ENCODE data around the gene CAMKK1.

The CAMKK1 gene

GRCh38 chr17:3815122-3815521 is 77.7 kb downstream of the CAMKK1 start:
- DNase-seq (ENCODE audit: low read depth in 1 of 2, low spot score in 1 of 2), result no peak

GRCh38 chr17:3814361-3814760 is 78.5 kb downstream of the CAMKK1 start:
- DNase-seq (ENCODE audit: low read depth in 1 of 2, low spot score in 1 of 2), result no peak

DNA sequence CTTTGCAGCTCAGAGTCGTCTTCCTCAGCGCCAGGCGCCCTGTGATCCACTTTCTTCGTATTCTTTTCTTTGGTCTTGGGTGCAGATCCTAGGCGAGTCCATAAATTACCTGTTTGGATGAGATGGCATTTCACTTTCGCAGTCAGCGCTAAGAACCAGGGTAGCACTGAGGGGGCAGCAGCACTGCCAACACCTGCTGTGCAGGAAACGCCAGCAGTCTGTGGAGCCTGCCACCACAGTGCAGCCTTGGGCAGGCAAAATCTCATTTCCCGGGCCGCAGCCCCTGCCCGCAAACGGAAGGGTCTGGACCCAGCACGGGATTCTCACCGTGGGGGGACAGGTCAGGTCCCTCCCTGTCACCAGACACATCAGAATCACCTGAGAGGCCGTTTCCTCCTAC is 79.7 kb downstream of the CAMKK1 start:
- no peak for DNase-seq (ENCODE audit: low read depth in 1 of 2, low spot score in 1 of 2)

DNA sequence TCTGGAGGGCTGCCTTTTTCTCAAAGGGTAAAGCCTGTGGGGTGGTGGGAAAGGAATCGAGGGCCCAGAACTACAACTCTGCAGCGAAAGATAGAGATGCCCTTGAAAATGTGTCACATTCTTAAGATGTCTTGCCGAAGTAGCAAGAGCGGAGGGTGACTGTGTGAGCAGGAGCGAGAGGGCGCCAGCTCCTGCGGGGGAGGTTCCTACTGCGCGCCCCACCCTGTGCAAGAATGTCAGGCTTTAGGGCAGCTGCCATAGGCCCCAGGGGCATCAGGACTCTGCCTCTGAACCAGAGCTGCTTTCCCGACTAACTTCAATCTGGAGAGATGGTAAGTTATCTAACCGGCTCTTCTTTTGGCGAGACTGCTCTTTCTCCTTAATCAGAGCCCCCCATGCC is 80.1 kb downstream of the CAMKK1 start:
- no peak for DNase-seq (ENCODE audit: low read depth in 1 of 2, low spot score in 1 of 2)

DNA sequence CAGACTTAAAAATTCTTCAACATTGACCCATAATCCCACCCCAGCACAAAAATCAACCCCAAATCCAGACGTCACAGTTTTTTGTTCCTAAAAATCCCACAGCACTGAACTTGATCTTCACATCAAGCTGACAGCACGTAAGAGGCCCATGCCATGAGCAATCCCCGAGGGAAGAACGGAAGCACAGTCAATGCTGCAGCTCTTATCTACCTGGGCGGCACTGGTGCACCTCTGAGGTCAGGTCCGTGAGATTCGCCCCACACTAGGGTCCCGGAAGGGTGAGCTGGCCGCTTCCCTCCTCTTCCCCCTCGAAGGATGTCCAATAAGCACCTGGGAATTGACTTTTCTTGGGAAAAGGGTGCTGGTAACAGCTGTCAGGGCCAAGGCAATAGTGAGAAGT is 80.6 kb downstream of the CAMKK1 start:
- DNase-seq (ENCODE audit: low read depth in 1 of 2, low spot score in 1 of 2), result no peak
